GM18909 (cell line): ENCODE data around the gene GNB5.
A peak's percentile ranks its signal among the peaks of the same experiment; 100 is the strongest.
"Not testable (repeated sequence)": the region's sequence is repeated elsewhere in the genome, so short reads cannot be mapped to it uniquely, and the experiment has no call there.

ENCODE experiments used
- ATAC-seq: cut with Tn5 transposase; IDR thresholded peaks from one replicate; pipeline ENCODE4 v1.9.1; 2021; ENCODE audit warnings: mild to moderate bottlenecking; ENCODE audit not compliant: unreplicated experiment, poor library complexity

GNB5 gene

GRCh38 chr15:52097180-52097579, 94.0 kb downstream of the GNB5 start:
- ATAC-seq, result no peak

GRCh38 chr15:52096536-52096935, 94.7 kb downstream of the GNB5 start:
- not testable (repeated sequence) for ATAC-seq

- ATAC-seq, result no peak
Observed at GRCh38 chr15:52095597-52096262, 95.5 kb downstream of the GNB5 start.

- ATAC-seq, result no peak
Observed at GRCh38 chr15:52094811-52095584, 96.2 kb downstream of the GNB5 start.

GRCh38 chr15:52093539-52094510, 97.4 kb downstream of the GNB5 start:
- no peak for ATAC-seq

- no peak for ATAC-seq
Observed at GRCh38 chr15:52093167-52093538, 98.0 kb downstream of the GNB5 start.

- no peak for ATAC-seq
Observed at GRCh38 chr15:52090193-52090592, 101.0 kb downstream of the GNB5 start.

GRCh38 chr15:52086011-52086786, 105.0 kb downstream of the GNB5 start:
- ATAC-seq, result no peak

GRCh38 chr15:52085299-52085698, 105.9 kb downstream of the GNB5 start:
- ATAC-seq, result no peak

GRCh38 chr15:52083603-52084002, 107.6 kb downstream of the GNB5 start:
- no peak for ATAC-seq

- ATAC-seq, result peak; percentile 9
Observed at GRCh38 chr15:52083037-52083359, 108.2 kb downstream of the GNB5 start.

GRCh38 chr15:52082197-52083036, 108.8 kb downstream of the GNB5 start:
- peak; percentile 75 for ATAC-seq

- no peak for ATAC-seq
Observed at GRCh38 chr15:52080706-52081392, 110.3 kb downstream of the GNB5 start.

GRCh38 chr15:52080031-52080430, 111.2 kb downstream of the GNB5 start:
- ATAC-seq, result no peak

- peak; percentile 42 for ATAC-seq
Observed at GRCh38 chr15:52078876-52079700, 112.1 kb downstream of the GNB5 start.

- no peak for ATAC-seq
Observed at GRCh38 chr15:52078197-52078875, 112.9 kb downstream of the GNB5 start.
